Ishikawa (cell line): ENCODE measurements around the gene IGLL5.

ENCODE experiments used
- CEBPB ChIP-seq: IDR thresholded peaks from 2 replicates; pipeline ENCODE4 v1.6.1; 2012
- CREB1 ChIP-seq: IDR thresholded peaks from 2 replicates; pipeline ENCODE4 v1.6.1; 2012; ENCODE audit warnings: low read depth
- EGR1 ChIP-seq: IDR thresholded peaks from 2 replicates; pipeline ENCODE4 v1.6.1; 2012
- EP300 ChIP-seq: IDR thresholded peaks from 2 replicates; pipeline ENCODE4 v1.6.1; 2012; ENCODE audit warnings: borderline replicate concordance
- FOXM1 ChIP-seq: IDR thresholded peaks from 2 replicates; pipeline ENCODE4 v1.6.1; 2012; ENCODE audit warnings: low read depth, borderline replicate concordance
- MAX ChIP-seq: IDR thresholded peaks from 2 replicates; pipeline ENCODE4 v1.6.1; 2012
- NFIC ChIP-seq: IDR thresholded peaks from 2 replicates; pipeline ENCODE4 v1.6.1; 2012
- RAD21 ChIP-seq: IDR thresholded peaks from 2 replicates; pipeline ENCODE4 v1.6.1; 2012; ENCODE audit warnings: low read depth
- REST ChIP-seq: IDR thresholded peaks from 2 replicates; pipeline ENCODE4 v1.6.1; 2012; ENCODE audit warnings: low read depth, mild to moderate bottlenecking
- TAF1 ChIP-seq: IDR thresholded peaks from 2 replicates; pipeline ENCODE4 v1.6.1; 2012; ENCODE audit warnings: low read depth, mild to moderate bottlenecking
- TCF12 ChIP-seq: IDR thresholded peaks from 2 replicates; pipeline ENCODE4 v1.6.1; 2012; ENCODE audit warnings: low read depth
- TEAD4 ChIP-seq: IDR thresholded peaks from 2 replicates; pipeline ENCODE4 v1.6.1; 2012
- USF1 ChIP-seq: IDR thresholded peaks from 2 replicates; pipeline ENCODE4 v1.6.1; 2012
- YY1 ChIP-seq: IDR thresholded peaks from 2 replicates; pipeline ENCODE4 v1.6.1; 2012; ENCODE audit warnings: low read depth
- ZBTB7A ChIP-seq: IDR thresholded peaks from 2 replicates; pipeline ENCODE4 v1.6.1; 2012; ENCODE audit warnings: low read depth

Gene IGLL5

GRCh38 chr22:22933100-22933806 is 45.6 kb downstream of the IGLL5 start:
- TF ChIP-seq CREB1, result no peak
- no peak for TF ChIP-seq REST

- TF ChIP-seq USF1, result no peak
- TF ChIP-seq TEAD4, result no peak
- no peak for TF ChIP-seq TAF1
Measured at GRCh38 chr22:22933807-22934542, 46.4 kb downstream of the IGLL5 start.

- TF ChIP-seq ZBTB7A (no peak), YY1 (no peak), EGR1 (no peak), TAF1 (no peak), CREB1 (no peak), REST (no peak)
Measured at GRCh38 chr22:22934543-22935055, 47.0 kb downstream of the IGLL5 start.

- no peak for TF ChIP-seq REST
- no peak for TF ChIP-seq RAD21
- TF ChIP-seq CEBPB, result no peak
- TF ChIP-seq EP300, result no peak
- no peak for TF ChIP-seq ZBTB7A
- no peak for TF ChIP-seq USF1
- TF ChIP-seq NFIC, result no peak
- no peak for TF ChIP-seq FOXM1
- TF ChIP-seq MAX, result no peak
Measured at GRCh38 chr22:22935056-22935545, 47.5 kb downstream of the IGLL5 start.

- TF ChIP-seq MAX (no peak), REST (no peak), RAD21 (no peak), TAF1 (no peak), FOXM1 (no peak), CREB1 (no peak), USF1 (no peak), CEBPB (no peak), ZBTB7A (no peak), EGR1 (no peak), EP300 (no peak), NFIC (no peak), YY1 (no peak), TCF12 (no peak), TEAD4 (no peak)
Measured at GRCh38 chr22:22935546-22936157, 48.0 kb downstream of the IGLL5 start.
